ENCODE measurements around the gene HOXC9.

The HOXC9 gene

DNA sequence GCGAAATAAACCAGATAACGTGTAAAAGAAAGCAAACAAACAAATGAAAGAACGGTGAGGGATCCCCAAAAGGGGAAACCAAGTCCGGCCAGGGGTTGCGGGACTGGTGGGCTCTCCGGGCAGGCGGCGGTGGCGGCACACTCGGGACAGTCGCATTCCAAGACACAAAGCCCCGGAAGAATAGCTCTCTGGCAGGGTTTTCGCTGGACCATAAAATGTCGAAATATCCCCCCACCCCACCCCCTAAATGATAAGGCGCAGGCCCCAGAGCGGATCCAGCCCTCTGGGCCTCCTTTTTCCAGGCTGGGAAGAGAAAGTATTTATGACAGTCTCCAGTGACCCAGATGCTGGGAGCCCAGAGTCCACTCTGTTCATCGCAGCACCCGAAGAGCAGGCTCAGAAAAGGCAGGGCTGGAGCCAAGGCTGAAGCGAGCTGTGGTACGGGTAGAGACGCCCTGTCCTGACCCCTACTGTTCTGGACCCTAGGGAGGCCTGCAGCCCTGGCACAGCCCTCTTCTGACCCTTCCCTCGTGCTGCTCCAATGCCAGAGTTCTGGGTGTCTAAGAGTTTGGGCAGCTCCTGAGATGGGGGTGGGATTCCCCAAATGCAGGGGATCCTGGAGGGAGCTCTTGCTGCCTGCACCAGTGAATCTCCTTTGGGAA is 6.7 kb downstream of the HOXC9 start:
- Histone ChIP-seq H3K4me2 (ENCODE audit: low read depth, low read length, poor library complexity, severe bottlenecking) (peak overlapping the region; percentile 43), H3K27me3 (ENCODE audit: insufficient read depth, low read length, poor library complexity, severe bottlenecking) (no peaks in the 10 kb centered on the region), H4K20me1 (ENCODE audit: insufficient read depth, low read length, poor library complexity, severe bottlenecking) (no peaks in the 10 kb centered on the region), H3K36me3 (ENCODE audit: insufficient read depth, low read length) (no peaks in the 10 kb centered on the region), H3K9ac (ENCODE audit: low read depth, low read length, poor library complexity, severe bottlenecking) (no peak overlapping the region), H3K9me3 (ENCODE audit: insufficient read depth, low read depth, low read length) (no peaks in the 10 kb centered on the region), H2AFZ (ENCODE audit: low read length) (no peak overlapping the region), H3F3A (ENCODE audit: low read depth) (no peaks in the 10 kb centered on the region), H3K9me2 (replicated peaks; ENCODE audit: low read depth, low read length) (no peaks in the 10 kb centered on the region), H3K4me1 (ENCODE audit: insufficient read depth, low read length, poor library complexity, severe bottlenecking) (peaks cover 16% of the 10 kb centered on the region), H3K79me2 (ENCODE audit: insufficient read depth, low read length) (no peaks in the 10 kb centered on the region), H3K4me3 (ENCODE audit: low read length, poor library complexity, severe bottlenecking) (no peak overlapping the region)
- TF ChIP-seq, protein P1, sequence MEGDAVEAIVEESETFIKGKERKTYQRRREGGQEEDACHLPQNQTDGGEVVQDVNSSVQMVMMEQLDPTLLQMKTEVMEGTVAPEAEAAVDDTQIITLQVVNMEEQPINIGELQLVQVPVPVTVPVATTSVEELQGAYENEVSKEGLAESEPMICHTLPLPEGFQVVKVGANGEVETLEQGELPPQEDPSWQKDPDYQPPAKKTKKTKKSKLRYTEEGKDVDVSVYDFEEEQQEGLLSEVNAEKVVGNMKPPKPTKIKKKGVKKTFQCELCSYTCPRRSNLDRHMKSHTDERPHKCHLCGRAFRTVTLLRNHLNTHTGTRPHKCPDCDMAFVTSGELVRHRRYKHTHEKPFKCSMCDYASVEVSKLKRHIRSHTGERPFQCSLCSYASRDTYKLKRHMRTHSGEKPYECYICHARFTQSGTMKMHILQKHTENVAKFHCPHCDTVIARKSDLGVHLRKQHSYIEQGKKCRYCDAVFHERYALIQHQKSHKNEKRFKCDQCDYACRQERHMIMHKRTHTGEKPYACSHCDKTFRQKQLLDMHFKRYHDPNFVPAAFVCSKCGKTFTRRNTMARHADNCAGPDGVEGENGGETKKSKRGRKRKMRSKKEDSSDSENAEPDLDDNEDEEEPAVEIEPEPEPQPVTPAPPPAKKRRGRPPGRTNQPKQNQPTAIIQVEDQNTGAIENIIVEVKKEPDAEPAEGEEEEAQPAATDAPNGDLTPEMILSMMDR (conservative IDR thresholded peaks at IDR 0.05; ENCODE audit: low read length): no peak
- no peak for TF ChIP-seq EZH2phosphoT487 (IDR thresholded peaks at IDR 0.05; ENCODE audit: borderline replicate concordance)

GRCh38 chr12:54007538-54008259 is 7.7 kb downstream of the HOXC9 start:
- Histone ChIP-seq H3K4me2 (ENCODE audit: low read depth, low read length, poor library complexity, severe bottlenecking) (no peak overlapping the region), H3K36me3 (ENCODE audit: insufficient read depth, low read length) (no peaks in the 10 kb centered on the region), H3K9ac (ENCODE audit: low read depth, low read length, poor library complexity, severe bottlenecking) (no peak overlapping the region), H3K4me1 (ENCODE audit: insufficient read depth, low read length, poor library complexity, severe bottlenecking) (peaks cover 25% of the 10 kb centered on the region), H3K9me3 (ENCODE audit: insufficient read depth, low read depth, low read length) (no peaks in the 10 kb centered on the region), H3K27me3 (ENCODE audit: insufficient read depth, low read length, poor library complexity, severe bottlenecking) (no peaks in the 10 kb centered on the region), H4K20me1 (ENCODE audit: insufficient read depth, low read length, poor library complexity, severe bottlenecking) (no peaks in the 10 kb centered on the region), H2AFZ (ENCODE audit: low read length) (no peak overlapping the region), H3K4me3 (ENCODE audit: low read length, poor library complexity, severe bottlenecking) (no peak overlapping the region), H3K79me2 (ENCODE audit: insufficient read depth, low read length) (no peaks in the 10 kb centered on the region), H3F3A (ENCODE audit: low read depth) (no peaks in the 10 kb centered on the region), H3K9me2 (replicated peaks; ENCODE audit: low read depth, low read length) (no peaks in the 10 kb centered on the region)
- TF ChIP-seq, protein P1 (conservative IDR thresholded peaks at IDR 0.05; ENCODE audit: low read length): no peak
- TF ChIP-seq EZH2phosphoT487 (IDR thresholded peaks at IDR 0.05; ENCODE audit: borderline replicate concordance): no peak

DNA sequence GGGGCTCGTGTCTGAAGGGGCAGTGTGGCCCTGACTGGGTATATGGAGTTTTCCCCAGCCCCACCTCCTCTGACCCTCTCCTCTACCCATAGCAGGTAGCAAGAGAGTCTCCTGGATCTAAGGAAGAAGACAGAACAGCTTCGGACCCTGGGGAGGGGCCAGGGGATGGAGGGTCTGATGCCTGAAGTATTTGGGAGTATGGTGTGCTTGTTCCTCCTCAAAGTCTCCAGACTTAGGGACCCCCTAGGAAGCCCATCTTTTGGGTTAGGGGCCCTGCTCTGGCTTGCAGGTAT is 8.2 kb downstream of the HOXC9 start:
- H2AFZ ChIP-seq (ENCODE audit: low read length): no peak overlapping the region
- H3K4me1 ChIP-seq (ENCODE audit: insufficient read depth, low read length, poor library complexity, severe bottlenecking): peaks cover 30% of the 10 kb centered on the region

More for the DNA sequence above, 8.2 kb downstream of the HOXC9 start:
- H3K4me3 ChIP-seq (ENCODE audit: low read length, poor library complexity, severe bottlenecking): no peak overlapping the region
- no peaks in the 10 kb centered on the region for H4K20me1 ChIP-seq (ENCODE audit: insufficient read depth, low read length, poor library complexity, severe bottlenecking)
- H3F3A ChIP-seq (ENCODE audit: low read depth): no peaks in the 10 kb centered on the region
- no peak overlapping the region for H3K9ac ChIP-seq (ENCODE audit: low read depth, low read length, poor library complexity, severe bottlenecking)
- no peaks in the 10 kb centered on the region for H3K36me3 ChIP-seq (ENCODE audit: insufficient read depth, low read length)
- H3K27me3 ChIP-seq (ENCODE audit: insufficient read depth, low read length, poor library complexity, severe bottlenecking): no peaks in the 10 kb centered on the region
- TF ChIP-seq EZH2phosphoT487 (IDR thresholded peaks at IDR 0.05; ENCODE audit: borderline replicate concordance): no peak
- TF ChIP-seq, protein P1 (conservative IDR thresholded peaks at IDR 0.05; ENCODE audit: low read length): no peak
- H3K4me2 ChIP-seq (ENCODE audit: low read depth, low read length, poor library complexity, severe bottlenecking): no peak overlapping the region
- H3K79me2 ChIP-seq (ENCODE audit: insufficient read depth, low read length): no peaks in the 10 kb centered on the region
- H3K9me3 ChIP-seq (ENCODE audit: insufficient read depth, low read depth, low read length): no peaks in the 10 kb centered on the region
- no peaks in the 10 kb centered on the region for H3K9me2 ChIP-seq (replicated peaks; ENCODE audit: low read depth, low read length)

Measured in Loucy (cell line).